ENCODE results near the gene MANBA.

MANBA gene

DNA sequence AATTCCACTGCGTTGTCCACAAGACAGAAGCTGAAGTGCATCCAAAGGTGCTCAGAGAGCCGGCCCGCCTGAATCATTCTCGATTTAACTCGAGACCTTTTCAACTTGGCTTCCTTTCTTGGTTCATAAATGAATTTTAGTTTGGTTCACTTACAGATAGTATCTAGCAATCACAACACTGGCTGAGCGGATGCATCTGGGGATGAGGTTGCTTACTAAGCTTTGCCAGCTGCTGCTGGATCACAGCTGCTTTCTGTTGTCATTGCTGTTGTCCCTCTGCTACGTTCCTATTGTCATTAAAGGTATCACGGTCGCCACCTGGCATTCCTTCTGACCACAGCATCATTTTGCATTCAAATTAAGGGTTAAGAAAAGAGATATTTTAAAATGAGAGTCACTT lies 144.1 kb downstream of the MANBA start:
- no peak overlapping the region for H3K9ac ChIP-seq
- H3K4me2 ChIP-seq: no peak overlapping the region
- peak overlapping the region; percentile 29; the same call in 1 of the 2 replicates for H3K27ac ChIP-seq

DNA sequence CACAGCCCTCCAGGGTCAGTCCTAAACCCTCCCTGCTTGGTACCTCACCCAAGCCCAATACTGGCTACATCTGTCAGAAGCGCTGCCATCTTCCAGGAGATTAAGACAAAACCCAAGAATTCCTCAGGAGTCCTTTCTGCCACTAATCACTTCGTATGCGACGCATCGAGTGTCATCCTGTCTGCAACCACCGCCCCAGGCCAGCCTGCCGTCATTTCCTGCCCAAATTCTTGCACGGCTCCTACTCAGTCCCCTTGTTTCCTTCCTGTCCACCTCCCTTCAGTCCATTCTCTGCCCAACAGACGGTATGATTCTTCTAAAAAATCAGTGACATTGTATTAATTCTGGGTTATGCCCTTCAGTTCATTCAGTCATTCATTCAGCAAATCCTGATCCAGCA lies 146.0 kb downstream of the MANBA start:
- Histone ChIP-seq H3K27ac (no peak overlapping the region), H2AFZ (ENCODE audit: low read depth) (no peak overlapping the region), H4K20me1 (ENCODE audit: insufficient read depth) (no peaks in the 10 kb centered on the region), H3K4me2 (no peak overlapping the region), H3K4me1 (ENCODE audit: low read depth, poor library complexity, severe bottlenecking) (peaks cover 44% of the 10 kb centered on the region), H3K9ac (no peak overlapping the region), H3K36me3 (ENCODE audit: insufficient read depth) (peaks cover 5% of the 10 kb centered on the region; the same call in 1 of the 2 replicates), H3K79me2 (ENCODE audit: insufficient read depth, low read depth) (no peaks in the 10 kb centered on the region), H3K4me3 (IDR thresholded peaks at IDR 0.05; ENCODE audit: insufficient read depth, low read depth, low read length) (no peak overlapping the region), H3K27me3 (ENCODE audit: insufficient read depth, low read depth) (no peaks in the 10 kb centered on the region)
- TF ChIP-seq, protein P1, sequence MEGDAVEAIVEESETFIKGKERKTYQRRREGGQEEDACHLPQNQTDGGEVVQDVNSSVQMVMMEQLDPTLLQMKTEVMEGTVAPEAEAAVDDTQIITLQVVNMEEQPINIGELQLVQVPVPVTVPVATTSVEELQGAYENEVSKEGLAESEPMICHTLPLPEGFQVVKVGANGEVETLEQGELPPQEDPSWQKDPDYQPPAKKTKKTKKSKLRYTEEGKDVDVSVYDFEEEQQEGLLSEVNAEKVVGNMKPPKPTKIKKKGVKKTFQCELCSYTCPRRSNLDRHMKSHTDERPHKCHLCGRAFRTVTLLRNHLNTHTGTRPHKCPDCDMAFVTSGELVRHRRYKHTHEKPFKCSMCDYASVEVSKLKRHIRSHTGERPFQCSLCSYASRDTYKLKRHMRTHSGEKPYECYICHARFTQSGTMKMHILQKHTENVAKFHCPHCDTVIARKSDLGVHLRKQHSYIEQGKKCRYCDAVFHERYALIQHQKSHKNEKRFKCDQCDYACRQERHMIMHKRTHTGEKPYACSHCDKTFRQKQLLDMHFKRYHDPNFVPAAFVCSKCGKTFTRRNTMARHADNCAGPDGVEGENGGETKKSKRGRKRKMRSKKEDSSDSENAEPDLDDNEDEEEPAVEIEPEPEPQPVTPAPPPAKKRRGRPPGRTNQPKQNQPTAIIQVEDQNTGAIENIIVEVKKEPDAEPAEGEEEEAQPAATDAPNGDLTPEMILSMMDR (conservative IDR thresholded peaks at IDR 0.05; ENCODE audit: low read depth, low read length): no peak

More for the DNA sequence above, 144.1 kb downstream of the MANBA start:
- Histone ChIP-seq H3K27me3 (ENCODE audit: insufficient read depth, low read depth) (no peaks in the 10 kb centered on the region), H3K4me3 (IDR thresholded peaks at IDR 0.05; ENCODE audit: insufficient read depth, low read depth, low read length) (no peak overlapping the region), H3K4me1 (ENCODE audit: low read depth, poor library complexity, severe bottlenecking) (peaks cover 60% of the 10 kb centered on the region), H2AFZ (ENCODE audit: low read depth) (no peak overlapping the region), H3K36me3 (ENCODE audit: insufficient read depth) (peaks cover 4% of the 10 kb centered on the region; the same call in 1 of the 2 replicates), H4K20me1 (ENCODE audit: insufficient read depth) (no peaks in the 10 kb centered on the region), H3K79me2 (ENCODE audit: insufficient read depth, low read depth) (no peaks in the 10 kb centered on the region)
- TF ChIP-seq, protein P1 (conservative IDR thresholded peaks at IDR 0.05; ENCODE audit: low read depth, low read length): no peak

DNA sequence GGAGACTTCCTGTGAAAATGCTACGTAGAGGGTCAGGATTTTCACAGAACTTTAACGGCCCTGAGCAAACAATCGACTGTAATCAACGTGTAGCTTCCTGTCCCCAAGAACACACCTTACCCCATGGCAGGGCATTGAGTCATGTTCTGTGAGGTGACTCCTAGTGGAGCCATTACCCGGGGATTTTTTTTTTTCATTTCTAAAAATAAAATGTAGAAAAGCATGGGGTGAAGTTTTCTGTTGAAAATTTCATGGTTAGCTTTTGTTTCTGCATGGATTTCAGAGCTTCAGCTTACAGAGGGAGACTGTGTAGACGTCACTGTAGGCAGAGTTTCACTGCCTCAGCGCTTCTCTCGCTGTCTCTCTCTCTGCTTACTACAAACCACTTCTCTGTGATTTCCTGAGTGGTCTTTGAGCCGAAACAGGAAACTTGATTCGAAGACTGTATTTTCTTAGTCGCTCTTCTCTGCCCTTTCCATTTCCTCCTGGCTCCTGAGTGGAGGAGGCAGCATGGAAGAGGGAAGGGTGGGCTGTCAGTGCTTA lies 147.9 kb downstream of the MANBA start:
- Histone ChIP-seq H3K4me2 (peak overlapping the region; percentile 11; the same call in 1 of the 2 replicates), H3K36me3 (ENCODE audit: insufficient read depth) (peaks cover 5% of the 10 kb centered on the region; the same call in 1 of the 2 replicates), H4K20me1 (ENCODE audit: insufficient read depth) (no peaks in the 10 kb centered on the region), H3K79me2 (ENCODE audit: insufficient read depth, low read depth) (no peaks in the 10 kb centered on the region), H3K9ac (peak overlapping the region; percentile 22; the same call in 1 of the 2 replicates), H3K4me1 (ENCODE audit: low read depth, poor library complexity, severe bottlenecking) (peaks cover 30% of the 10 kb centered on the region), H2AFZ (ENCODE audit: low read depth) (no peak overlapping the region), H3K4me3 (IDR thresholded peaks at IDR 0.05; ENCODE audit: insufficient read depth, low read depth, low read length) (no peak overlapping the region), H3K27ac (peak overlapping the region; percentile 61), H3K27me3 (ENCODE audit: insufficient read depth, low read depth) (no peaks in the 10 kb centered on the region)
- TF ChIP-seq, protein P1 (conservative IDR thresholded peaks at IDR 0.05; ENCODE audit: low read depth, low read length): no peak

DNA sequence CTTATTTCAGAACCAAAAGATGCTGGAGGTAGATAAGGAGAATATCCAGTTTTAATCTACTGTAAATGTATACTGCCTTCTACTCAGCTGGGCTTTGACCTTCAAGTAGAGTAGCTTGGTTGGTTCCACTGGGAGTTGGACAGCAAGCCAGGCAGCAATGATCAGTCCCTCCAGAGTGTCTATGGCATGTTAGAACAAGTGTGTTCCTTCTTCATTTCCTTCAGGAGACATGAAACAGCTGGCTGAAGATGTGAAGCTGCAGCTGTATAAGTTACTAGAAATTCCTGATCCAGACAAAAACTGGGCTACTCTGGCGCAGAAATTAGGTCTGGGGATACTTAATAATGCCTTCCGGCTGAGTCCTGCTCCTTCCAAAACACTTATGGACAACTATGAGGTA lies 148.6 kb downstream of the MANBA start:
- no peak overlapping the region for H2AFZ ChIP-seq (ENCODE audit: low read depth)
- H3K27ac ChIP-seq: peak overlapping the region; percentile 61
- no peaks in the 10 kb centered on the region for H3K79me2 ChIP-seq (ENCODE audit: insufficient read depth, low read depth)
- no peak overlapping the region for H3K9ac ChIP-seq
- TF ChIP-seq, protein P1 (conservative IDR thresholded peaks at IDR 0.05; ENCODE audit: low read depth, low read length): no peak
- H3K4me3 ChIP-seq (IDR thresholded peaks at IDR 0.05; ENCODE audit: insufficient read depth, low read depth, low read length): no peak overlapping the region
- peaks cover 5% of the 10 kb centered on the region; the same call in 1 of the 2 replicates for H3K36me3 ChIP-seq (ENCODE audit: insufficient read depth)
- H3K27me3 ChIP-seq (ENCODE audit: insufficient read depth, low read depth): no peaks in the 10 kb centered on the region
- H4K20me1 ChIP-seq (ENCODE audit: insufficient read depth): no peaks in the 10 kb centered on the region
- H3K4me1 ChIP-seq (ENCODE audit: low read depth, poor library complexity, severe bottlenecking): peaks cover 30% of the 10 kb centered on the region
- peak overlapping the region; percentile 11; the same call in 1 of the 2 replicates for H3K4me2 ChIP-seq
